Trophoblast cell (in vitro differentiated cells and primary cell): ENCODE results near the gene CALHM5.

ENCODE experiments used
- DNase-seq, 2 donors: peaks; one replicate each; pipeline ENCODE4 v3.0.0-alpha.2; 2016
- H2AFZ ChIP-seq: 2 replicates; pipeline ENCODE4 v1.6.1; 2013; ENCODE audit warnings: low read length, moderate library complexity, mild to moderate bottlenecking; ENCODE audit not compliant: insufficient read depth, poor library complexity
- H2AK5ac ChIP-seq: 2 replicates; pipeline ENCODE4 v1.6.1; 2013; ENCODE audit warnings: mild to moderate bottlenecking, low read length
- H2BK120ac ChIP-seq: 2 replicates; pipeline ENCODE4 v1.6.1; 2013; ENCODE audit warnings: low read length, mild to moderate bottlenecking, moderate library complexity; ENCODE audit not compliant: insufficient read depth, poor library complexity
- H2BK12ac ChIP-seq: 2 replicates; pipeline ENCODE4 v1.6.1; 2013; ENCODE audit warnings: mild to moderate bottlenecking, low read length, moderate library complexity
- H2BK5ac ChIP-seq: 2 replicates; pipeline ENCODE4 v1.6.1; 2013; ENCODE audit warnings: low read length, low read depth, moderate library complexity, mild to moderate bottlenecking; ENCODE audit not compliant: poor library complexity
- H3K14ac ChIP-seq: 2 replicates; pipeline ENCODE4 v1.6.1; 2013; ENCODE audit warnings: mild to moderate bottlenecking, low read length
- H3K18ac ChIP-seq: 2 replicates; pipeline ENCODE4 v1.6.1; 2013; ENCODE audit warnings: mild to moderate bottlenecking, low read length
- H3K23ac ChIP-seq: 2 replicates; pipeline ENCODE4 v1.6.1; 2013; ENCODE audit warnings: low read length
- H3K27ac ChIP-seq: 2 replicates; pipeline ENCODE4 v1.5.1; 2013; ENCODE audit warnings: low read depth, mild to moderate bottlenecking, inconsistent platforms, low read length, moderate library complexity
- H3K27me3 ChIP-seq: 2 replicates; pipeline ENCODE4 v1.6.1; 2013; ENCODE audit warnings: inconsistent platforms, mild to moderate bottlenecking, low read length, moderate library complexity; ENCODE audit not compliant: insufficient read depth
- H3K36me3 ChIP-seq, 2 experiments: 1 replicate in 1 of 2; 2 replicates in 1 of 2; pipeline ENCODE4 v1.6.1; 2013; ENCODE audit warnings: low read length in 2 of 2, mild to moderate bottlenecking in 2 of 2, moderate library complexity in 1 of 2; ENCODE audit not compliant: insufficient read depth in 2 of 2, control insufficient read depth in 1 of 2
- H3K4ac ChIP-seq: 2 replicates; pipeline ENCODE4 v1.6.1; 2013; ENCODE audit warnings: low read depth, mild to moderate bottlenecking, low read length, moderate library complexity
- H3K4me1 ChIP-seq, 2 experiments: 1 replicate in 1 of 2; 2 replicates in 1 of 2; pipeline ENCODE4 v1.6.1; 2013; ENCODE audit warnings: low read length in 2 of 2, mild to moderate bottlenecking in 2 of 2, moderate library complexity in 1 of 2; ENCODE audit not compliant: insufficient read depth in 2 of 2, control insufficient read depth in 1 of 2
- H3K4me2 ChIP-seq: 2 replicates; pipeline ENCODE4 v1.6.1; 2013; ENCODE audit warnings: inconsistent platforms, mild to moderate bottlenecking, low read length, moderate library complexity
- H3K4me3 ChIP-seq: 2 replicates; pipeline ENCODE4 v1.5.1; 2013; ENCODE audit warnings: mild to moderate bottlenecking, low read depth, low read length, inconsistent platforms
- H3K79me1 ChIP-seq: one replicate; pipeline ENCODE4 v1.6.1; 2013; ENCODE audit warnings: low read length
- H3K79me2 ChIP-seq: 2 replicates; pipeline ENCODE4 v1.6.1; 2013; ENCODE audit warnings: low read length, mild to moderate bottlenecking; ENCODE audit not compliant: control insufficient read depth, insufficient read depth, poor library complexity
- H3K9ac ChIP-seq: 2 replicates; pipeline ENCODE4 v1.6.1; 2013; ENCODE audit warnings: mild to moderate bottlenecking, low read length
- H3K9me3 ChIP-seq: 2 replicates; pipeline ENCODE4 v1.6.1; 2013; ENCODE audit warnings: low read depth, mild to moderate bottlenecking, control low read depth, inconsistent platforms, low read length; ENCODE audit not compliant: insufficient read depth
- H4K12ac ChIP-seq: 2 replicates; pipeline ENCODE4 v1.6.1; 2013; ENCODE audit warnings: low read depth, mild to moderate bottlenecking, low read length, moderate library complexity
- H4K8ac ChIP-seq: 2 replicates; pipeline ENCODE4 v1.6.1; 2013; ENCODE audit warnings: low read depth, mild to moderate bottlenecking, low read length, moderate library complexity
- H4K91ac ChIP-seq: one replicate; pipeline ENCODE4 v1.6.1; 2013; ENCODE audit warnings: low read depth, mild to moderate bottlenecking, low read length, moderate library complexity
- WGBS: extraction: QIAGEN DNeasy Blood & Tissue Kit; methylation state at CpG from one replicate; pipeline ENCODE4 v1.1.7; 2013; ENCODE audit warnings: missing lambda C conversion rate; ENCODE audit not compliant: insufficient read length, insufficient coverage; ENCODE audit errors: extremely low coverage; 5-methylcytosine and 5-hydroxymethylcytosine counted together

CALHM5 gene

GRCh38 chr6:116564921-116565872 is 53.8 kb downstream of the CALHM5 start:
- Histone ChIP-seq H2AK5ac (no peak overlapping the region), H3K27ac (no peak overlapping the region), H3K4me2 (no peak overlapping the region), H3K4me1 (no peaks in the 10 kb centered on the region), H3K9me3 (no peaks in the 10 kb centered on the region), H3K9ac (peak overlapping the region; percentile 7), H3K79me2 (no peaks in the 10 kb centered on the region), H3K23ac (no peak overlapping the region), H3K36me3 (no peaks in the 10 kb centered on the region), H3K27me3 (no peaks in the 10 kb centered on the region), H3K4ac (no peak overlapping the region), H4K91ac (no peak overlapping the region), H3K18ac (no peak overlapping the region), H2BK12ac (no peak overlapping the region), H3K14ac (no peak overlapping the region), H2AFZ (no peak overlapping the region), H3K79me1 (no peaks in the 10 kb centered on the region), H3K4me3 (peak overlapping the region; percentile 49), H2BK120ac (no peak overlapping the region), H2BK5ac (no peak overlapping the region), H4K12ac (no peak overlapping the region), H4K8ac (no peak overlapping the region)
- no peak for DNase-seq
- no CpG with 5 or more reads among the region's 42 CpGs for WGBS

DNA sequence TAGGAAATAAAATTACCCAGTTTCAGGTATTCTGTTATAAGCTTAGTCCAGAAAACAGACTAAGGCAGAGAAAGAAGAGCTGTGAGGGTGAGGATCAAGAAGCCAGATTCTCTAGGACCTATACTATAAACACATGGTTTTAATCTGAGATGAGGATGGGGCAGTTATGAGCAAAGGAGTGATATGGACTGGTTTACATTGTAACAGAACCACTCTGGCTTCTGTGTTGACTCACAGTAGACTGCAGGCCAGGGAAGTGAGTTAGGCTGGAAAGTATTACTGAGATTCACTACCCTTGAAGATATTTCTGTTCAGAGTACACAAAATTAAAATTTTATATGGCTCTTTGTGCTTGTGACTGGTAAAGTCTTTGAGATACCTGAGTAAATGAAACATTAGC is 56.7 kb downstream of the CALHM5 start:
- Histone ChIP-seq H3K9ac (no peak overlapping the region), H3K23ac (no peak overlapping the region), H3K4ac (no peak overlapping the region), H3K9me3 (no peaks in the 10 kb centered on the region), H2BK120ac (no peak overlapping the region), H3K79me2 (peaks cover 9% of the 10 kb centered on the region), H2AFZ (no peak overlapping the region), H4K8ac (no peak overlapping the region), H4K91ac (no peak overlapping the region), H3K18ac (no peak overlapping the region), H3K36me3 (no peaks in the 10 kb centered on the region), H3K4me3 (no peak overlapping the region), H2BK5ac (no peak overlapping the region), H3K4me2 (no peak overlapping the region), H2AK5ac (no peak overlapping the region), H3K4me1 (peaks cover 2% of the 10 kb centered on the region in 2 experiments), H3K27ac (no peak overlapping the region), H3K79me1 (peaks cover 8% of the 10 kb centered on the region), H3K27me3 (no peaks in the 10 kb centered on the region), H4K12ac (no peak overlapping the region), H3K14ac (no peak overlapping the region), H2BK12ac (no peak overlapping the region)
- no peak for DNase-seq

- H2AK5ac ChIP-seq, result no peak overlapping the region
- H2BK120ac ChIP-seq, result no peak overlapping the region
- no peak overlapping the region for H2BK12ac ChIP-seq
- H3K79me1 ChIP-seq, result peaks cover 8% of the 10 kb centered on the region
- H3K4ac ChIP-seq, result no peak overlapping the region
- no peak overlapping the region for H4K91ac ChIP-seq
- H3K18ac ChIP-seq, result no peak overlapping the region
- H3K36me3 ChIP-seq, result no peaks in the 10 kb centered on the region
- WGBS, result no CpG with 5 or more reads among the region's 7 CpGs
- no peaks in the 10 kb centered on the region for H3K27me3 ChIP-seq
- no peak overlapping the region for H3K14ac ChIP-seq
- no peaks in the 10 kb centered on the region for H3K9me3 ChIP-seq
- no peak overlapping the region for H2BK5ac ChIP-seq
- H4K12ac ChIP-seq, result no peak overlapping the region
- H4K8ac ChIP-seq, result no peak overlapping the region
- no peak overlapping the region for H2AFZ ChIP-seq
- peaks cover 9% of the 10 kb centered on the region for H3K79me2 ChIP-seq
- no peak for DNase-seq
- no peak overlapping the region for H3K9ac ChIP-seq
- H3K4me3 ChIP-seq, result no peak overlapping the region
- no peak overlapping the region for H3K23ac ChIP-seq
- H3K4me2 ChIP-seq, result no peak overlapping the region
- peaks cover 2% of the 10 kb centered on the region in 2 experiments for H3K4me1 ChIP-seq
- no peak overlapping the region for H3K27ac ChIP-seq
Observed at GRCh38 chr6:116568821-116569755, 57.6 kb downstream of the CALHM5 start.

GRCh38 chr6:116570856-116571682 is 59.6 kb downstream of the CALHM5 start, which contains the start of gene RWDD1:
TSS of gene RWDD1 (plus strand) at chr6:116571504. CDS start at chr6:116571583, 79 bp downstream.
- peak within 1 kb of the TSS; percentile 95 for H3K4me3 ChIP-seq
- no CpG with 5 or more reads among the region's 62 CpGs for WGBS
- peak within 1 kb of the TSS; percentile 47 for H2BK120ac ChIP-seq
- peak within 1 kb of the TSS; percentile 37 for H3K4ac ChIP-seq
- H3K23ac ChIP-seq, result no peak within 1 kb of the TSS
- H3K79me1 ChIP-seq, result peaks cover 8% of the 10 kb centered on the region
- H3K27ac ChIP-seq, result peak within 1 kb of the TSS; percentile 93
- H2AFZ ChIP-seq, result peak within 1 kb of the TSS; percentile 56
- H2BK5ac ChIP-seq, result peak within 1 kb of the TSS; percentile 85
- peak within 1 kb of the TSS; percentile 94 for H3K18ac ChIP-seq
- peak; percentile 99 to 100 for DNase-seq
- no peaks in the 10 kb centered on the region for H3K9me3 ChIP-seq
- peaks cover 3 to 4% of the 10 kb centered on the region in 2 experiments for H3K36me3 ChIP-seq
- H4K12ac ChIP-seq, result peak within 1 kb of the TSS; percentile 83
- H4K8ac ChIP-seq, result peak within 1 kb of the TSS; percentile 99
- peak within 1 kb of the TSS; percentile 75 for H4K91ac ChIP-seq
- peaks cover 9% of the 10 kb centered on the region for H3K79me2 ChIP-seq
- peak within 1 kb of the TSS; percentile 97 for H3K9ac ChIP-seq
- H3K4me1 ChIP-seq, result peaks cover 2% of the 10 kb centered on the region in 2 experiments
- peak within 1 kb of the TSS; percentile 91 for H3K4me2 ChIP-seq
- no peaks in the 10 kb centered on the region for H3K27me3 ChIP-seq
- no peak within 1 kb of the TSS for H2AK5ac ChIP-seq
- H3K14ac ChIP-seq, result peak within 1 kb of the TSS; percentile 83
- no peak within 1 kb of the TSS for H2BK12ac ChIP-seq
